GM23338 (cell line): ENCODE results near the gene COL9A1. TPM values are rescaled to one million over a fixed set of nuclear protein-coding genes. Genes with fewer than 3 reads are reported as not detected.
A peak's percentile ranks its signal among the peaks of the same experiment; 100 is the strongest.

Experiments
- ATAC-seq: fragments of 200-7000 bp; cut with Tn5 transposase; 3 replicates; pipeline ENCODE4 v1.9.1; 2020
- DNase-seq: peaks from one replicate; pipeline ENCODE4 v3.0.0-alpha.2; 2015; ENCODE audit warnings: low spot score
- H2AFZ ChIP-seq: fragments of 200-600 bp; sonication (generic); 2 replicates; pipeline ENCODE4 v1.8.0; 2016; ENCODE audit warnings: antibody characterized with exemption, mild to moderate bottlenecking, moderate library complexity
- H3F3A ChIP-seq: fragments of 200-600 bp; sonication (generic); replicated peaks from 2 replicates; pipeline ENCODE4 v1.8.0; 2017; ENCODE audit warnings: antibody characterized with exemption, mixed run types, low read depth
- H3K27ac ChIP-seq: fragments of 200-600 bp; sonication (generic); 2 replicates; pipeline ENCODE4 v1.6.1; 2016; ENCODE audit warnings: low read depth
- H3K27me3 ChIP-seq: fragments of 200-600 bp; sonication (generic); 2 replicates; pipeline ENCODE4 v1.8.0; 2016; ENCODE audit warnings: mild to moderate bottlenecking, mixed run types, moderate library complexity; ENCODE audit not compliant: insufficient read depth
- H3K36me3 ChIP-seq: fragments of 200-600 bp; sonication (generic); 2 replicates; pipeline ENCODE4 v1.8.0; 2016; ENCODE audit warnings: mild to moderate bottlenecking; ENCODE audit not compliant: insufficient read depth
- H3K4me1 ChIP-seq: fragments of 200-600 bp; sonication (generic); 2 replicates; pipeline ENCODE4 v1.8.0; 2016; ENCODE audit warnings: mild to moderate bottlenecking, moderate library complexity; ENCODE audit not compliant: insufficient read depth
- H3K4me2 ChIP-seq: fragments of 200-600 bp; sonication (generic); 2 replicates; pipeline ENCODE4 v1.7.1; 2017; ENCODE audit warnings: mixed run types
- H3K4me3 ChIP-seq: fragments of 200-600 bp; sonication (generic); 2 replicates; pipeline ENCODE4 v1.6.1; 2016; ENCODE audit warnings: mixed run types
- H3K79me2 ChIP-seq: fragments of 200-600 bp; sonication (generic); replicated peaks from 2 replicates; pipeline ENCODE4 v1.8.0; 2017; ENCODE audit warnings: mild to moderate bottlenecking; ENCODE audit not compliant: insufficient read depth
- H3K9me2 ChIP-seq: fragments of 200-600 bp; sonication (generic); 2 replicates; pipeline ENCODE4 v1.8.0; 2017; ENCODE audit not compliant: insufficient read depth
- H4K20me1 ChIP-seq: fragments of 200-600 bp; sonication (generic); replicated peaks from 2 replicates; pipeline ENCODE4 v1.8.0; 2017; ENCODE audit warnings: mild to moderate bottlenecking; ENCODE audit not compliant: insufficient read depth
- H3K27ac Mint-ChIP-seq: 2 replicates; pipeline ENCODE4 v1.8.0; 2020; ENCODE audit warnings: inconsistent platforms, mild to moderate bottlenecking, moderate library complexity, mixed read lengths
- H3K27me3 Mint-ChIP-seq: 3 replicates; pipeline ENCODE4 v1.8.0; 2022; ENCODE audit warnings: low read depth, mild to moderate bottlenecking, moderate library complexity, mixed read lengths, inconsistent platforms; ENCODE audit not compliant: insufficient read depth, poor library complexity
- H3K36me3 Mint-ChIP-seq: 3 replicates; pipeline ENCODE4 v1.8.0; 2021; ENCODE audit warnings: low read depth, mild to moderate bottlenecking, inconsistent platforms, moderate library complexity, mixed read lengths
- H3K4me1 Mint-ChIP-seq: 3 replicates; pipeline ENCODE4 v1.8.0; 2020; ENCODE audit warnings: mild to moderate bottlenecking, inconsistent platforms, mixed read lengths
- H3K4me3 Mint-ChIP-seq: 3 replicates; pipeline ENCODE4 v1.8.0; 2021; ENCODE audit warnings: moderate library complexity, mild to moderate bottlenecking, inconsistent platforms, mixed read lengths
- H3K9me3 Mint-ChIP-seq: 3 replicates; pipeline ENCODE4 v1.8.0; 2020; ENCODE audit warnings: moderate library complexity, mild to moderate bottlenecking, inconsistent platforms, mixed read lengths
- CREB1 ChIP-seq: fragments of 250-450 bp; sonication (Bioruptor Pico); IDR thresholded peaks from 2 replicates; pipeline ENCODE4 v1.5.0; 2020; ENCODE audit warnings: low read depth, mild to moderate bottlenecking, moderate library complexity
- EZH2 ChIP-seq: fragments of 200-600 bp; sonication (generic); IDR thresholded peaks from one replicate; pipeline ENCODE4 v1.8.0; 2017; ENCODE audit warnings: antibody characterized with exemption, mild to moderate bottlenecking, low read depth; ENCODE audit not compliant: unreplicated experiment
- EZH2phosphoT487 ChIP-seq: fragments of 200-600 bp; sonication (generic); IDR thresholded peaks from one replicate; pipeline ENCODE4 v1.8.1; 2018; ENCODE audit warnings: antibody characterized with exemption; ENCODE audit not compliant: unreplicated experiment
- ZNF114 ChIP-seq: fragments of 250-450 bp; sonication (Bioruptor Pico); IDR thresholded peaks from 2 replicates; pipeline ENCODE4 v1.5.0; 2020; ENCODE audit warnings: mild to moderate bottlenecking, moderate library complexity
- polyA plus RNA-seq: library from polyadenylated mRNA; unstranded; fragments of >200 nt; fragmentation: Nextera tagmentation; extraction: Ambion mirVana; gene quantifications from 2 replicates; pipeline ENCODE4 v1.2.1, GENCODE V29; 2016
- total RNA-seq: library from RNA; depleted of rRNA; stranded (reverse); fragments of >200 nt; shearing (Covaris generic); gene quantifications from 2 replicates; pipeline ENCODE4 v1.2.3, GENCODE V29; 2014

COL9A1 gene
- total and polyA plus RNA-seq, 2 experiments from 2014 or later = 16.0 to 20.3 TPM

- TF ChIP-seq CREB1 (0 out of 2 replicates have a peak, but pooled peaks have one; percentile 40), ZNF114 (no peak)
- H3K27ac Mint-ChIP-seq = no peak overlapping the region
- H3K4me2 ChIP-seq = peak overlapping the region; percentile 78
- peak overlapping the region; percentile 73 for H3K4me3 ChIP-seq
- peak; percentile 81 for DNase-seq
- H3K4me1 Mint-ChIP-seq = peaks cover 17% of the 10 kb centered on the region
- H3K9me3 Mint-ChIP-seq = peaks cover 9% of the 10 kb centered on the region; the same call in 2 of the 3 replicates
- peaks cover 8% of the 10 kb centered on the region; the same call in 1 of the 2 replicates for H3K4me1 ChIP-seq
- no peaks in the 10 kb centered on the region for H4K20me1 ChIP-seq
- H2AFZ ChIP-seq = peak overlapping the region; percentile 97
- no peaks in the 10 kb centered on the region for H3K9me2 ChIP-seq
- peak overlapping the region; percentile 87 for H3K4me3 Mint-ChIP-seq
- peak; percentile 66 for ATAC-seq
- H3F3A ChIP-seq = no peaks in the 10 kb centered on the region
- H3K36me3 Mint-ChIP-seq = peaks cover 18% of the 10 kb centered on the region
- H3K36me3 ChIP-seq = no peaks in the 10 kb centered on the region
- H3K27me3 Mint-ChIP-seq = peaks cover 37% of the 10 kb centered on the region
- H3K79me2 ChIP-seq = no peaks in the 10 kb centered on the region
- H3K27ac ChIP-seq = no peak overlapping the region
- peaks cover 44% of the 10 kb centered on the region for H3K27me3 ChIP-seq
These were observed 20.5 kb downstream of the COL9A1 start for GRCh38 chr6:70282312-70282918.

- Histone ChIP-seq H3F3A (no peaks in the 10 kb centered on the region), H3K27me3 (peaks cover 44% of the 10 kb centered on the region), H3K27ac (no peak overlapping the region), H2AFZ (peak overlapping the region; percentile 97), H3K36me3 (no peaks in the 10 kb centered on the region), H3K79me2 (no peaks in the 10 kb centered on the region), H3K4me2 (peak overlapping the region; percentile 78), H4K20me1 (no peaks in the 10 kb centered on the region), H3K4me1 (peaks cover 8% of the 10 kb centered on the region; the same call in 1 of the 2 replicates), H3K9me2 (no peaks in the 10 kb centered on the region), H3K4me3 (peak overlapping the region; percentile 73)
- Mint-ChIP-seq H3K27ac (no peak overlapping the region), H3K36me3 (peaks cover 18% of the 10 kb centered on the region), H3K4me1 (peaks cover 17% of the 10 kb centered on the region), H3K9me3 (peaks cover 9% of the 10 kb centered on the region; the same call in 2 of the 3 replicates), H3K27me3 (peaks cover 37% of the 10 kb centered on the region), H3K4me3 (peak overlapping the region; percentile 87)
- ATAC-seq (no peak), DNase-seq (no peak)
- peak; percentile 15 for TF ChIP-seq EZH2
- no peak for TF ChIP-seq EZH2phosphoT487
These were observed 21.0 kb downstream of the COL9A1 start for GRCh38 chr6:70281923-70282311.

- DNase-seq (peak; percentile 19), ATAC-seq (peak; percentile 5; the same call in 2 of the 3 replicates)
- peaks cover 18% of the 10 kb centered on the region for H3K36me3 Mint-ChIP-seq
- peaks cover 8% of the 10 kb centered on the region; the same call in 1 of the 2 replicates for H3K4me1 ChIP-seq
- H3K79me2 ChIP-seq = no peaks in the 10 kb centered on the region
- peaks cover 37% of the 10 kb centered on the region for H3K27me3 Mint-ChIP-seq
- peaks cover 9% of the 10 kb centered on the region; the same call in 2 of the 3 replicates for H3K9me3 Mint-ChIP-seq
- peaks cover 17% of the 10 kb centered on the region for H3K4me1 Mint-ChIP-seq
- no peak overlapping the region for H3K27ac ChIP-seq
- peaks cover 44% of the 10 kb centered on the region for H3K27me3 ChIP-seq
- H2AFZ ChIP-seq = no peak overlapping the region
- no peaks in the 10 kb centered on the region for H3F3A ChIP-seq
- H3K27ac Mint-ChIP-seq = no peak overlapping the region
- TF ChIP-seq ZNF114 (no peak), CREB1 (peak; percentile 35; the same call in 1 of the 2 replicates)
- H3K9me2 ChIP-seq = no peaks in the 10 kb centered on the region
- no peaks in the 10 kb centered on the region for H3K36me3 ChIP-seq
- peak overlapping the region; percentile 29; the same call in 1 of the 2 replicates for H3K4me2 ChIP-seq
- 0 out of 3 replicates have a peak overlapping the region, but pooled peaks have one; percentile 17 for H3K4me3 Mint-ChIP-seq
- no peak overlapping the region for H3K4me3 ChIP-seq
- no peaks in the 10 kb centered on the region for H4K20me1 ChIP-seq
These were observed 22.5 kb downstream of the COL9A1 start for GRCh38 chr6:70280400-70280853.
